Measurements from ENCODE around the gene MPO. TPM values are rescaled to one million over a fixed set of nuclear protein-coding genes. Genes with fewer than 3 reads are reported as not detected.

MPO gene
- total and polyA plus RNA-seq, 9 of the 15 experiments (the other 6 are each of a cell fraction or from before 2014, with no cell fraction given), result 0.04 to 0.47 (median 0.39) TPM; not detected in 6

DNA sequence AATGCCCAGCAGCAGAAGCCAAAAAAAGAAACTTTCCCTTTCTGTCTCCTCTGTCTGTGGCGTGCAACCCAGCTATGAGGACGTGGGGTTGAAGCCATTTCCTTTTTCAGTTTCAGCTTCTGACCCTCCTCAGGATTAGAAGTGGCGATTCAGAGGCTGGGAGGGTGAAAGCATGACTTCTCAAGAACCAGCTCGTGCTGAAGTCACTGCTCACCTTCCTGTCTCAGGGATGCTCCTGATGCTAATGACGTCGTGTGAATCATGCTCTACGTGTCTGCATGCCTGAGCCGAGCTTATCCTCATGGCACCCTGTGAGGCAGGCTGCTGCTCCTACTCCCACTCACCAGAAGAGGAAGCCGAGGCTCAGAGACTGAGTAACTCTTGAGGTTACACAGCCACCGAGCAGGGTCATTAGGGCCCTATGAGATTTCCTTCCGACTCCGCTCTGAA is 48.0 kb downstream of the MPO start (continued):
- peak; percentile 30; the same call in 1 of the 2 replicates for TF ChIP-seq TFAP4 (CRISPR knock-in tag; IDR thresholded peaks at IDR 0.05; ENCODE audit: borderline replicate concordance)
- peak; percentile 28; the same call in 1 of the 2 replicates for TF ChIP-seq SOX6 (IDR thresholded peaks at IDR 0.05)
- TF ChIP-seq, protein P1, sequence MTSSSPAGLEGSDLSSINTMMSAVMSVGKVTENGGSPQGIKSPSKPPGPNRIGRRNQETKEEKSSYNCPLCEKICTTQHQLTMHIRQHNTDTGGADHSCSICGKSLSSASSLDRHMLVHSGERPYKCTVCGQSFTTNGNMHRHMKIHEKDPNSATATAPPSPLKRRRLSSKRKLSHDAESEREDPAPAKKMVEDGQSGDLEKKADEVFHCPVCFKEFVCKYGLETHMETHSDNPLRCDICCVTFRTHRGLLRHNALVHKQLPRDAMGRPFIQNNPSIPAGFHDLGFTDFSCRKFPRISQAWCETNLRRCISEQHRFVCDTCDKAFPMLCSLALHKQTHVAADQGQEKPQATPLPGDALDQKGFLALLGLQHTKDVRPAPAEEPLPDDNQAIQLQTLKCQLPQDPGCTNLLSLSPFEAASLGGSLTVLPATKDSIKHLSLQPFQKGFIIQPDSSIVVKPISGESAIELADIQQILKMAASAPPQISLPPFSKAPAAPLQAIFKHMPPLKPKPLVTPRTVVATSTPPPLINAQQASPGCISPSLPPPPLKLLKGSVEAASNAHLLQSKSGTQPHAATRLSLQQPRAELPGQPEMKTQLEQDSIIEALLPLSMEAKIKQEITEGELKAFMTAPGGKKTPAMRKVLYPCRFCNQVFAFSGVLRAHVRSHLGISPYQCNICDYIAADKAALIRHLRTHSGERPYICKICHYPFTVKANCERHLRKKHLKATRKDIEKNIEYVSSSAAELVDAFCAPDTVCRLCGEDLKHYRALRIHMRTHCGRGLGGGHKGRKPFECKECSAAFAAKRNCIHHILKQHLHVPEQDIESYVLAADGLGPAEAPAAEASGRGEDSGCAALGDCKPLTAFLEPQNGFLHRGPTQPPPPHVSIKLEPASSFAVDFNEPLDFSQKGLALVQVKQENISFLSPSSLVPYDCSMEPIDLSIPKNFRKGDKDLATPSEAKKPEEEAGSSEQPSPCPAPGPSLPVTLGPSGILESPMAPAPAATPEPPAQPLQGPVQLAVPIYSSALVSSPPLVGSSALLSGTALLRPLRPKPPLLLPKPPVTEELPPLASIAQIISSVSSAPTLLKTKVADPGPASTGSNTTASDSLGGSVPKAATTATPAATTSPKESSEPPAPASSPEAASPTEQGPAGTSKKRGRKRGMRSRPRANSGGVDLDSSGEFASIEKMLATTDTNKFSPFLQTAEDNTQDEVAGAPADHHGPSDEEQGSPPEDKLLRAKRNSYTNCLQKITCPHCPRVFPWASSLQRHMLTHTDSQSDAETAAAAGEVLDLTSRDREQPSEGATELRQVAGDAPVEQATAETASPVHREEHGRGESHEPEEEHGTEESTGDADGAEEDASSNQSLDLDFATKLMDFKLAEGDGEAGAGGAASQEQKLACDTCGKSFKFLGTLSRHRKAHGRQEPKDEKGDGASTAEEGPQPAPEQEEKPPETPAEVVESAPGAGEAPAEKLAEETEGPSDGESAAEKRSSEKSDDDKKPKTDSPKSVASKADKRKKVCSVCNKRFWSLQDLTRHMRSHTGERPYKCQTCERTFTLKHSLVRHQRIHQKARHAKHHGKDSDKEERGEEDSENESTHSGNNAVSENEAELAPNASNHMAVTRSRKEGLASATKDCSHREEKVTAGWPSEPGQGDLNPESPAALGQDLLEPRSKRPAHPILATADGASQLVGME (CRISPR knock-in tag; IDR thresholded peaks at IDR 0.05), result peak; percentile 68; the same call in 1 of the 2 replicates
- no peak for TF ChIP-seq MLX (CRISPR knock-in tag; conservative IDR thresholded peaks at IDR 0.05)
- no peak for TF ChIP-seq MYC (IDR thresholded peaks at IDR 0.05; ENCODE audit: low read depth, low read length)
- TF ChIP-seq MYC (CRISPR knock-in tag; IDR thresholded peaks at IDR 0.05; ENCODE audit: borderline replicate concordance, low read depth), result no peak
- TF ChIP-seq NR2C2 (CRISPR knock-in tag; IDR thresholded peaks at IDR 0.05), result no peak
- peak; percentile 49; the same call in 1 of the 2 replicates for TF ChIP-seq NR2C2 (tag; IDR thresholded peaks at IDR 0.05)
- TF ChIP-seq TBP (optimal IDR thresholded peaks at IDR 0.05; ENCODE audit: low read depth, low read length), result no peak
- peak; percentile 33; the same call in 1 of the 2 replicates for TF ChIP-seq SMARCE1 (IDR thresholded peaks at IDR 0.05)
- TF ChIP-seq, protein P2, sequence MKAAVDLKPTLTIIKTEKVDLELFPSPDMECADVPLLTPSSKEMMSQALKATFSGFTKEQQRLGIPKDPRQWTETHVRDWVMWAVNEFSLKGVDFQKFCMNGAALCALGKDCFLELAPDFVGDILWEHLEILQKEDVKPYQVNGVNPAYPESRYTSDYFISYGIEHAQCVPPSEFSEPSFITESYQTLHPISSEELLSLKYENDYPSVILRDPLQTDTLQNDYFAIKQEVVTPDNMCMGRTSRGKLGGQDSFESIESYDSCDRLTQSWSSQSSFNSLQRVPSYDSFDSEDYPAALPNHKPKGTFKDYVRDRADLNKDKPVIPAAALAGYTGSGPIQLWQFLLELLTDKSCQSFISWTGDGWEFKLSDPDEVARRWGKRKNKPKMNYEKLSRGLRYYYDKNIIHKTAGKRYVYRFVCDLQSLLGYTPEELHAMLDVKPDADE (conservative IDR thresholded peaks at IDR 0.05; ENCODE audit: control insufficient read depth, low read depth, low read length), result no peak
- TF ChIP-seq E2F6 (IDR thresholded peaks at IDR 0.05; ENCODE audit: borderline replicate concordance in 1 of 2, extremely low read depth in 1 of 2, insufficient read depth in 1 of 2, insufficient read length in 1 of 2, low read depth in 1 of 2, low read length in 1 of 2, poor library complexity in 1 of 2, severe bottlenecking in 1 of 2), result peak; percentile 24 to 28
- TF ChIP-seq EGR1 (conservative IDR thresholded peaks at IDR 0.05), result peak; percentile 65
- no peak for TF ChIP-seq ZBTB49 (CRISPR knock-in tag; IDR thresholded peaks at IDR 0.05; ENCODE audit: borderline replicate concordance)
